Measurements from ENCODE around the gene TTC39B.

Gene TTC39B

DNA sequence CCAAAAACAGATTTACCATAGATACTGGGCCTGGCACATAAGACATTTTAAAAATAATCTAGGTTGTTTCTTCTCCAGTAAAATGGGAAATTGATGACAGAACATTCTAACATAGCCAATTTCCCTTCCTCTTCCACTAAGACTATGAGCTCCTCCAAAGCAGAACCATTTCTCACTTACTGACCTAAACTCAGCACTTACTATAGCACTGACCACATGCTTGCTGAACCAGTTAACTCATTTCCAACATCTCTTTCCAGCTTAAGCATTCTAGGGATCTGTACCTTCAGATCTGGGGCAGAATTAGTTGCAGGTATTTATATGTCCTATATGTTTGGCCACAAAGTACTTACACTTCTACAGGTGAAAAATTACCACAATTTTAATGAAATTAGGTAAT is 58.9 kb downstream of the TTC39B start:
- TF ChIP-seq, protein P1, sequence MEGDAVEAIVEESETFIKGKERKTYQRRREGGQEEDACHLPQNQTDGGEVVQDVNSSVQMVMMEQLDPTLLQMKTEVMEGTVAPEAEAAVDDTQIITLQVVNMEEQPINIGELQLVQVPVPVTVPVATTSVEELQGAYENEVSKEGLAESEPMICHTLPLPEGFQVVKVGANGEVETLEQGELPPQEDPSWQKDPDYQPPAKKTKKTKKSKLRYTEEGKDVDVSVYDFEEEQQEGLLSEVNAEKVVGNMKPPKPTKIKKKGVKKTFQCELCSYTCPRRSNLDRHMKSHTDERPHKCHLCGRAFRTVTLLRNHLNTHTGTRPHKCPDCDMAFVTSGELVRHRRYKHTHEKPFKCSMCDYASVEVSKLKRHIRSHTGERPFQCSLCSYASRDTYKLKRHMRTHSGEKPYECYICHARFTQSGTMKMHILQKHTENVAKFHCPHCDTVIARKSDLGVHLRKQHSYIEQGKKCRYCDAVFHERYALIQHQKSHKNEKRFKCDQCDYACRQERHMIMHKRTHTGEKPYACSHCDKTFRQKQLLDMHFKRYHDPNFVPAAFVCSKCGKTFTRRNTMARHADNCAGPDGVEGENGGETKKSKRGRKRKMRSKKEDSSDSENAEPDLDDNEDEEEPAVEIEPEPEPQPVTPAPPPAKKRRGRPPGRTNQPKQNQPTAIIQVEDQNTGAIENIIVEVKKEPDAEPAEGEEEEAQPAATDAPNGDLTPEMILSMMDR (conservative IDR thresholded peaks at IDR 0.05; ENCODE audit: control insufficient read depth, insufficient read depth, low read depth, low read length): no peak
- no peak overlapping the region for H3K4me3 ChIP-seq (ENCODE audit: control insufficient read depth, low read depth, low read length)
- DNase-seq (ENCODE audit: low read depth): no peak

DNA sequence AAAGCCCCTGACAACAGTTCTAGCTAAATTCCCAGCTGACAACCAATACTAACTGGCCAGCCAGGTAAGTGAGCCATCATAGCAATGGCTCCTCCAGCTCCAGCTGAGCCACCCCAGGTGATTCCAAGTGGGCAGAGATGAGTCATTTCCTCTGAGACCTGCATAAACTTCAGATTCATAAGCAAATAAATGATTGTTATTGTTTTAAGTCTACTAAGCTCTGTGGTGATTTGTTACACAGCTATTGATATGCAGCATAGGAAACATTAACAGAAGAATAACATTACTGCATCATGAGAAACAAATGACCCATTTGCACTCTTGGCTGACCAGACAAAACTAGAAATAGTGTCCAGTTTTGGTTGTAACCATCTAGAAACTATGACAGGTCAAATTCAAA is 60.3 kb downstream of the TTC39B start:
- TF ChIP-seq, protein P1 (conservative IDR thresholded peaks at IDR 0.05; ENCODE audit: control insufficient read depth, insufficient read depth, low read depth, low read length): no peak
- peak; percentile 27 for DNase-seq (ENCODE audit: low read depth)
- no peak overlapping the region for H3K4me3 ChIP-seq (ENCODE audit: control insufficient read depth, low read depth, low read length)

DNA sequence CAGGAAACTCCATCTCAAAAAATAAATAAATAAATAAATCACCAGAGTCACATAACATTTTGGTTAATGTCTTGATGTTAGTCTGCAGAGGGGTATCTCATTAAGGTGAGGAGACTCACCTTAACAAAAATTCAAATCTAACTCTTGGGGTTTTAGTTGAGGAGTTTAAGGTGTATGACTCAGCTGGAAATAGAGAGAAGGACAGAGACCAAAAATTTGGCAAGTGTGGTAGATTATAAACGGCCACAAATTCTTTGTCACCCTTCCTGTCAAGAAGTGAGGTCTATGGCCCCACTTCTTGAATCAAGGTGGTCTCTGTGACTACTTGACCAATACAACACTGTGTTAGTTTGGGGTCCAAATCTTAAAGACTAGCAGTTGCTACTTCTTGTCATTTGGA is 60.8 kb downstream of the TTC39B start:
- no peak overlapping the region for H3K4me3 ChIP-seq (ENCODE audit: control insufficient read depth, low read depth, low read length)
- TF ChIP-seq, protein P1 (conservative IDR thresholded peaks at IDR 0.05; ENCODE audit: control insufficient read depth, insufficient read depth, low read depth, low read length): no peak
- no peak for DNase-seq (ENCODE audit: low read depth)

DNA sequence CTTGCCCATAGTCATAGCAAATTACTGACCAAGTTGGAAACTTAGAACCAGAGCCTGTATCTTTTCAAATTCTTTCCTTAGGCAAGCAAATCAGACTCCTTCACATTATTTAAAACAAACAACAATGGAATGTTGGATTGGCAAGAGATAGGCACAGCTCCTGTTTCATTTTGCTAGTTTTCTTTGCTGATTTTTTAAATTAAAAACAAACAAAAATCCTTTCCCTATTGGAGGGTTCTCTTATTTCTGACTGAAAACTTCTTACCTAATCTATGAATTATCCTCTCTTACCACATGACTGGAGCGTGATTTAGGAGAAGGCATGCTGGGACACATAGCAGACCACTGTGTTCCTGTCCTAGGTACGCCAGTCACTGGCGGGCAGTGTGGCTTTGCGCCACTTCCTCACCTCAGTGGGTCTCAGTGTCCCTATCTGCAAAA is 63.0 kb downstream of the TTC39B start:
- peak; percentile 20 for DNase-seq (ENCODE audit: low read depth)
- TF ChIP-seq, protein P1 (conservative IDR thresholded peaks at IDR 0.05; ENCODE audit: control insufficient read depth, insufficient read depth, low read depth, low read length): no peak

DNA sequence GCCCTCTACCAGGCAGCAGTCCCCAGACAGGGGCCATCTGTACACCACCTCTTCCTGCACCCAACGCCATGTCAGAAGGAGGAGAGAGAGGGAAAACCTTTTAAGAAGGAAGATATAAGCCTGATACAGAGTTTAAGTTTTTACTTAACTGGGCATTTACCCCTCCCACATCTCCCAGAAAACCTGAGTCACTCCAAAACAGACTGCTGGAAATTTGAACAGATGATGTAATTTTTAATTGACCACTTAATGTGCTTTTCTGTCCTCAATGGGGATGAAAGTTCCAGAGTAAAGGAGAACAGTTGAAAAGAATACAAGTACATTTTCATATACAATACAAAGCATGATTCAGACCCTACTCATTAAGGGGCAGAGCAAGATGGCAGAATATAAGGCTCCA is 63.9 kb downstream of the TTC39B start:
- no peak overlapping the region for H3K4me3 ChIP-seq (ENCODE audit: control insufficient read depth, low read depth, low read length)
- TF ChIP-seq, protein P1 (conservative IDR thresholded peaks at IDR 0.05; ENCODE audit: control insufficient read depth, insufficient read depth, low read depth, low read length): no peak
- DNase-seq (ENCODE audit: low read depth): peak; percentile 71

More for the DNA sequence above, 63.0 kb downstream of the TTC39B start:
- no peak overlapping the region for H3K4me3 ChIP-seq (ENCODE audit: control insufficient read depth, low read depth, low read length)

DNA sequence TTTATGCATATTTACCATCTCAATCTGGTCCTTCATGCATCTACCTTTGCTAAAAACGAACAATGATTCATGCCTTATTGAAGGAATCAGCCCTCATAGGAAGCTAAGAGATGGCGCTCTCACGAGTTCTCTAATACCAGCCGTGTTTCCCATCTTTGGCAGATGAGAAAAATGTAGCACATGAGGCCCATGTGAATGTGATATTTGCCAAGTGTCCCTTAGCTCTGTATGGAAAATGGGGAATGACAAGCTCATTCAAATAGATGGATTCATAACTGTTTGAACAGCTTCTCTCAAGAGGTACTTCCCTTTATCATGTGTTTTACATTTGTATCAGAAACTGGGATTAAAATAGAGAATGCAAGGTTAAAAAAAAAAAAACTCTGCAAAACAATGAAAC is 66.1 kb downstream of the TTC39B start:
- DNase-seq (ENCODE audit: low read depth): no peak
- no peak overlapping the region for H3K4me3 ChIP-seq (ENCODE audit: control insufficient read depth, low read depth, low read length)
- TF ChIP-seq, protein P1 (conservative IDR thresholded peaks at IDR 0.05; ENCODE audit: control insufficient read depth, insufficient read depth, low read depth, low read length): no peak

DNA sequence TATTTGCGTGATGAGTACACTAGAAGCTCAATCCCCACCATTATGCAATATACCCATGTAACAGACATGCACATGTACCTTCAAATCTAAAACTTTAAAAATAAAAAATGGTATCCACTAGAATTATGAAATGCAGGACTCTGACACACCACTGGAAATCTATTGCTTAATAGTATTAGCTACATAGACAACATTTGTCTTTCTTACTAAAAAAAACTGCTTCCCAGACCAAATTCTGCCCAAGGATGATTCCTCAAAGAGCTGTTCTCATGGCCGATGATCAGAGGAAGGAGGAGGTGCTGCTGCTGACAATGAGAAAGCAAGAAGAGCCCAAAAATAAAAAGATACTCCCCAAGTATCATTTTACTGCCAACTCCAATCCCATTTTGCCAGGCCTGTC is 67.2 kb downstream of the TTC39B start:
- TF ChIP-seq, protein P1 (conservative IDR thresholded peaks at IDR 0.05; ENCODE audit: control insufficient read depth, insufficient read depth, low read depth, low read length): no peak
- no peak overlapping the region for H3K4me3 ChIP-seq (ENCODE audit: control insufficient read depth, low read depth, low read length)
- DNase-seq (ENCODE audit: low read depth): peak; percentile 66

All from fibroblast of mammary gland (primary cell).